ENCODE measurements around the gene CAPN5. TPM values are rescaled to one million over a fixed set of nuclear protein-coding genes. Genes with fewer than 3 reads are reported as not detected.
"Not testable (repeated sequence)": the region's sequence is repeated elsewhere in the genome, so short reads cannot be mapped to it uniquely, and the experiment has no call there.

Gene CAPN5
- total RNA-seq, 1 donor from 2014 or later: 15.0 TPM

DNA sequence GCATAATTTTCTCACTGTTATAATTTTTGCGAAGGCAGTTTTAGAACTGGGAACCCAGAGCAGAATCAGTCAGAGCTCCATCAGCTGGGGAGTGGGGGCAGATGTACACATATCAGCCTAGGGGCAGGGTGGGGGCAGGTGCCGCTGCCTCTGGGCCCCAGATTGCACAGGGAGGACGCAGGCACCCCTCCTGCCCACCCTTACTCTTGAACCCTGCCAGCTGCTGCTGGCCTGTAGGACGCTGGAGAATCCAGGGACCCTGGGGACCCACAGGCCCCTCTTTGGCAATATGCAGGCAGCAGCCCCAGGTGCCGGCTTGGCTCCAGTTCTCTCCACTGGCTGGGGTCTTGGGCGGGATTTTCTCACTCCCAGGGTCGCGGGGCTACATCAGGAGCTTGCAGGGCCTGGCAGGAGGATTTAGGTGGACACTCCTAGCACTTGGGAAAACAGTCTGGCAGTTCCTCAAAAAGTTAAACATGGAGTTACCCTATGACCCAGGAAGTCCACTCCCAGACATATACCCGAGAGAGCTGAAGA lies 8.8 kb upstream of the CAPN5 start:
- H3K9me3 ChIP-seq: peaks cover 12% of the 10 kb centered on the region
- no peak overlapping the region for H3K4me3 ChIP-seq
- TF ChIP-seq POLR2AphosphoS5 (IDR thresholded peaks at IDR 0.05; ENCODE audit: insufficient read depth in 1 of 2, low read depth in 1 of 2) (no peak), CTCF (IDR thresholded peaks at IDR 0.05) (no peak), POLR2A (IDR thresholded peaks at IDR 0.05) (no peak)
- no peaks in the 10 kb centered on the region for H3K4me1 ChIP-seq
- no peaks in the 10 kb centered on the region for H3K27me3 ChIP-seq
- H3K27ac ChIP-seq: no peak overlapping the region
- DNase-seq (ENCODE audit: extremely low spot score in 2 of 2): no peak
- intact Hi-C loops (cut with DNase I): no loop called here
- H3K36me3 ChIP-seq: no peaks in the 10 kb centered on the region

GRCh38 chr11:77058900-77059299 lies 7.9 kb upstream of the CAPN5 start:
- intact Hi-C loops (cut with DNase I): no loop called here
- Histone ChIP-seq H3K27me3 (no peaks in the 10 kb centered on the region), H3K27ac (no peak overlapping the region), H3K4me3 (no peak overlapping the region), H3K9me3 (peaks cover 12% of the 10 kb centered on the region), H3K36me3 (no peaks in the 10 kb centered on the region), H3K4me1 (no peaks in the 10 kb centered on the region)
- TF ChIP-seq POLR2AphosphoS5 (IDR thresholded peaks at IDR 0.05; ENCODE audit: insufficient read depth in 1 of 2, low read depth in 1 of 2) (no peak), POLR2A (IDR thresholded peaks at IDR 0.05) (no peak), CTCF (IDR thresholded peaks at IDR 0.05) (no peak)
- DNase-seq (ENCODE audit: extremely low spot score in 2 of 2): no peak

DNA sequence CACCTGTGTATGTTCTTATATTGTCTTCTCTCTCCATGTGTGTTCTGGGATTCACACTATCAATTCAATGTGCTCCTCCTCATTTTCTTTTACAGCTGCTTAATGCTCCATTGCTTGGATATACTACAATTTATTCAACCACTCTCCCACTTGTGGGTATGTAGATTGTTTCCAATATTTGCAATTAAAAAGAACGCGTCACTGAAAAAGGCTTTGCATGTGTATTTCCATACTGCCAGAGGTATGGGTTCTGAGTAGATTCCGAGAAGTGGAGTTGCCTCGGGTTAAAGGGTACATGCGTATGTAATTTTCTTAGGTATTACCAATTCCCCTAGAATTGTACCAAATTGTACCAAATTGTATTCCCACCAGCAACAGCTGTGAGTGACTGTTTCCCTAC lies 7.0 kb upstream of the CAPN5 start:
- Histone ChIP-seq H3K36me3 (no peaks in the 10 kb centered on the region), H3K9me3 (peaks cover 12% of the 10 kb centered on the region), H3K27ac (no peak overlapping the region), H3K4me1 (no peaks in the 10 kb centered on the region), H3K4me3 (no peak overlapping the region), H3K27me3 (no peaks in the 10 kb centered on the region)
- intact Hi-C loops (cut with DNase I): no loop called here
- DNase-seq (ENCODE audit: extremely low spot score in 2 of 2): no peak
- TF ChIP-seq POLR2AphosphoS5 (IDR thresholded peaks at IDR 0.05; ENCODE audit: insufficient read depth in 1 of 2, low read depth in 1 of 2) (no peak), CTCF (IDR thresholded peaks at IDR 0.05) (no peak), POLR2A (IDR thresholded peaks at IDR 0.05) (no peak)

- Histone ChIP-seq H3K4me1 (no peaks in the 10 kb centered on the region), H3K36me3 (no peaks in the 10 kb centered on the region), H3K27me3 (no peaks in the 10 kb centered on the region), H3K27ac (no peak overlapping the region), H3K4me3 (no peak overlapping the region), H3K9me3 (peaks cover 12% of the 10 kb centered on the region)
- intact Hi-C loops (cut with DNase I): no loop called here
- no peak for DNase-seq (ENCODE audit: extremely low spot score in 2 of 2)
- TF ChIP-seq POLR2AphosphoS5 (IDR thresholded peaks at IDR 0.05; ENCODE audit: insufficient read depth in 1 of 2, low read depth in 1 of 2) (no peak), CTCF (IDR thresholded peaks at IDR 0.05) (no peak), POLR2A (IDR thresholded peaks at IDR 0.05) (no peak)
Measured at GRCh38 chr11:77060234-77060633, 6.5 kb upstream of the CAPN5 start.

DNA sequence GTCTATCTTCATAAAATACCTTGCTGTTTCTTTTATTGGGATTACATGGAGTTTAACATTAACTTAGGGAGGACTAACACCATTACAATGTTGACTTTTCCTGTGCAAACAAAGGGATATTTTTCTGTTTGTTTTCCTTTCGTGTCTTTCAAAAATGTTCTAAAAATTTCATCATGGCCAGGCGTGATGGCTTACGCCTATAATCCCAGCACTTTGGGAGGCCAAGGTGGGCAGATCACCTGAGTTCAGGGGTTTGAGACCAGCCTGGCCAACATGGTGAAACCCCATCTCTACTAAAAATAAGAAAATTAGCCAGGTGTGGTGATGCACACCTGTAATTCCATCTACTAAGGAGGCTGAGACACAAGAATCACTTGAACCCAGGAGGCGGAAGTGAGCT lies 5.5 kb upstream of the CAPN5 start:
- intact Hi-C loops (cut with DNase I); H3K4me1 ChIP-seq; DNase-seq (ENCODE audit: extremely low spot score in 2 of 2); H3K36me3 ChIP-seq; H3K4me3 ChIP-seq; H3K27ac ChIP-seq; H3K27me3 ChIP-seq: not testable (repeated sequence)
- peaks cover 10% of the 10 kb centered on the region for H3K9me3 ChIP-seq
